Colonic mucosa (tissue), 4 donors: ENCODE results near the gene STPG4. TPM values are rescaled to one million over a fixed set of nuclear protein-coding genes. Genes with fewer than 3 reads are reported as not detected.
"Not testable (repeated sequence)": the region's sequence is repeated elsewhere in the genome, so short reads cannot be mapped to it uniquely, and the experiment has no call there.

Experiments
- DNase-seq: peaks from one replicate; pipeline ENCODE4 v3.0.0-alpha.2; 2020
- H3K27ac ChIP-seq: fragments of 200-600 bp; one replicate; pipeline ENCODE4 v1.8.0; 2021
- H3K27me3 ChIP-seq: fragments of 200-600 bp; one replicate; pipeline ENCODE4 v1.8.0; 2021
- H3K36me3 ChIP-seq: fragments of 200-600 bp; one replicate; pipeline ENCODE4 v1.8.0; 2021
- H3K4me1 ChIP-seq: fragments of 200-600 bp; one replicate; pipeline ENCODE4 v1.8.0; 2021; ENCODE audit warnings: mild to moderate bottlenecking
- H3K4me3 ChIP-seq: fragments of 200-600 bp; one replicate; pipeline ENCODE4 v1.8.0; 2021
- H3K9ac ChIP-seq, 2 donors: one replicate each; pipeline ENCODE4 v1.7.0; 2013; ENCODE audit warnings: control low read depth in 2 of 2, low read depth in 2 of 2, low read length in 2 of 2
- H3K9me3 ChIP-seq: fragments of 200-600 bp; one replicate; pipeline ENCODE4 v1.8.0; 2021
- CTCF ChIP-seq: fragments of 200-600 bp; IDR thresholded peaks from one replicate; pipeline ENCODE4 v1.8.0; 2022; ENCODE audit warnings: antibody characterized with exemption, mild to moderate bottlenecking
- intact Hi-C: fragments of 100-400 bp; cut with DNase I; formaldehyde crosslinking; loops from one replicate; pipeline ENCODE4 v1.14.1; 2022
- total RNA-seq, 2 donors: library from RNA; stranded (reverse); fragmentation: NEBNext Ultra II Directional in 1 of 2; extraction: Animal tissue kit (Norgen Biotek cat#: 25700) in 1 of 2; gene quantifications; one replicate each; pipeline ENCODE4 v1.2.1, GENCODE V29; 2021
- donor health status: healthy.
- donor health status: DM: no; HTN: no; CAD: no.
- donor health status: DM: no; HTN: no; CAD: no.

Gene STPG4
- total RNA-seq, 2 donors from 2014 or later: 0.21 to 0.47 TPM

DNA sequence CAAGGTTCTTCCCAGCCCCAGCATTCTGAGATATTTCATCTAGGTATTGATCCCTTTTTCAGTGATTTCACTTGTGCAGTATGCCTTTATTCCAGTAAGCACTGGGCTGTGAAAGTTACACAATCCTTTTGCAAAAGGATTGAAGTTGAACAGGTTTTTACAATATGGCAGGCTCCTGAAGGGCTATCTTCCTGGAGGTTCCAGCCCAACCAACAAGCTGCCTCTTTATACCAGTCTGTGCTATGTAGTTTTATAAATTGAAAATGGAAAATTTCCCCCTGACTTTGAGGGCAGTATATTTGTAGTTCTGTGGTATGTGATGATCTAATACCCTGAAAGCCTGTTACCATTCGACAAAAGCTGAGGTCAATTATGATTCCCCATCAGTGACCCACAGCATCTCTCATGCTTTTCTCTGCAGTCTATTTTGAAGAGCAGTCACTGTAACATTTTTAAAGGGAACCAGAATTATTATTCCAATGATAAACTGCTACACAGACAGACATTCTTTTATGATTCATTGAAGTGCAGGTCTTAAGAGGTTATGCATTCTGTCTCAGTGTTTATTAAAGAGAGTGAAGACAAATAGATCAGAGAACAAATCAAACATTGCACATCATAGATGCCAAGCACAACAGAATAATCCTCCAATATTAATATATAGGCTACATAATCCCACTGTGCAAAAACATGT is 35.2 kb upstream of the STPG4 start:
- Histone ChIP-seq H3K4me3 (no peak overlapping the region), H3K9ac (no peak overlapping the region), H3K27me3 (no peaks in the 10 kb centered on the region), H3K9me3 (no peaks in the 10 kb centered on the region), H3K27ac (no peak overlapping the region), H3K4me1 (peaks cover 6% of the 10 kb centered on the region), H3K36me3 (no peaks in the 10 kb centered on the region)
- intact Hi-C loops: no loop called here
- no peak for TF ChIP-seq CTCF
- no peak for DNase-seq

DNA sequence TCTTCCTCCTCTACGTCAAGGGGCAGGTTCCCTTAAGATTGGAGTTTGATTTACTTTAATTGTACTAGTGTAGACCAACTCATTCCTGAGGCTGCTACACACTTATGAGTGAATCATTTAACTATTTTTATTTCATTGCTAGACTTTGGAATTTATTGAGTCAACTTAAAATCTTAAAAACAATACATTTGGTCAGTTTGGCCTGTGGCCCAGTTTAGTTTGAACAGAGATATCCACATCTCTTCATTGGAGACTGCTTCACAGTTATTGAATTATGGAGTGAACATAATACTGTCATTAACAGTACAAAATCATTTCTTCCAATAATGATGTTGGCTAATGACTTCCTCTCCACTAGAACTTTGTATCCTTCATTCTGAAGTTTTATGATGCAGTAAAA is 34.5 kb upstream of the STPG4 start:
- H3K27me3 ChIP-seq: no peaks in the 10 kb centered on the region
- no peak overlapping the region for H3K4me3 ChIP-seq
- no peak for TF ChIP-seq CTCF
- intact Hi-C loops: no loop called here
- no peak overlapping the region for H3K27ac ChIP-seq
- H3K9me3 ChIP-seq: no peaks in the 10 kb centered on the region
- no peak for DNase-seq
- peaks cover 6% of the 10 kb centered on the region for H3K4me1 ChIP-seq
- H3K9ac ChIP-seq: no peak overlapping the region
- H3K36me3 ChIP-seq: no peaks in the 10 kb centered on the region

DNA sequence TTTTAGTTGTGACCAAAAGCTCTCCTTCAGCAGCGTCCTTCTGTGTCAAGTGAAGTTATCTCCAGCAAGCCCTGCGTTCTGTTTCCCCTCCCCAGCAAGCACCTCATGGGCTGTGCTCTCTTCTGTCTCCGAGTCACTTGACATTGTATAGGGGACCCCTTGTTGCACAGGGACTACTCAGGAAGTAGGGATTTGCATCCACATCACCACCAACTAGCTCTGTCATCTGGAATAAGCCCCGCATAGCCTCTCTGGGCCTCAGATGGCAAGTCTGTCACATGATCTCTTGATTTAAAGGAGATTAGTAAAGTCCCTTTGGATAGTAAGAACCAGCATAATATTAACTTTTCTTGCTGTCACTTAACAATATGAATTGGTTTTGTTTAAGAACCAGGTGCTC is 32.0 kb upstream of the STPG4 start:
- H3K27me3 ChIP-seq: no peaks in the 10 kb centered on the region
- no peak for TF ChIP-seq CTCF
- intact Hi-C loops: no loop called here
- H3K36me3 ChIP-seq: no peaks in the 10 kb centered on the region
- H3K9ac ChIP-seq: no peak overlapping the region
- no peak for DNase-seq
- H3K27ac ChIP-seq: no peak overlapping the region
- H3K4me3 ChIP-seq: no peak overlapping the region
- H3K4me1 ChIP-seq: peaks cover 6% of the 10 kb centered on the region
- H3K9me3 ChIP-seq: no peaks in the 10 kb centered on the region

DNA sequence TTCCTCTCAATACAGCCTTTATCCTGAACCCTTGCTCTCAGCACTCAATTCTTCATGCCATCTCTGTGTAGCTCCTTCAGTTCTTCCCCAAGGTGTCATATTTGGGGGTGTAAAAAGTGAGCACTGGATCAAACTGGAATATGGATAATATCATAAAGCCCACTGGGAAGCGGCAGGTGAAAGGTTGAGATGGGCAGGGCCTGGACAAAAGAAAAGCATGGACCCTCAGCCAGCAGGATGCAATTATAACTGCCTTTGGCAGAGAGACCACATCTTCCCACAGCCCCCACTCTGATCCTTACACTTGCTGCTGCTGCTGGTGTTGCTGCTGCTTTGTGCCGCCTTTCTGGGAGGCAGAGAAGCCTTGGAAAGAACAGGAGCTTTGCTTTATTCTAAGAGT is 31.2 kb upstream of the STPG4 start:
- no peak overlapping the region for H3K9ac ChIP-seq
- no peaks in the 10 kb centered on the region for H3K27me3 ChIP-seq
- no peak overlapping the region for H3K4me3 ChIP-seq
- H3K4me1 ChIP-seq: peaks cover 6% of the 10 kb centered on the region
- TF ChIP-seq CTCF: no peak
- no peaks in the 10 kb centered on the region for H3K9me3 ChIP-seq
- no peaks in the 10 kb centered on the region for H3K36me3 ChIP-seq
- H3K27ac ChIP-seq: no peak overlapping the region
- intact Hi-C loops: no loop called here
- DNase-seq: no peak

DNA sequence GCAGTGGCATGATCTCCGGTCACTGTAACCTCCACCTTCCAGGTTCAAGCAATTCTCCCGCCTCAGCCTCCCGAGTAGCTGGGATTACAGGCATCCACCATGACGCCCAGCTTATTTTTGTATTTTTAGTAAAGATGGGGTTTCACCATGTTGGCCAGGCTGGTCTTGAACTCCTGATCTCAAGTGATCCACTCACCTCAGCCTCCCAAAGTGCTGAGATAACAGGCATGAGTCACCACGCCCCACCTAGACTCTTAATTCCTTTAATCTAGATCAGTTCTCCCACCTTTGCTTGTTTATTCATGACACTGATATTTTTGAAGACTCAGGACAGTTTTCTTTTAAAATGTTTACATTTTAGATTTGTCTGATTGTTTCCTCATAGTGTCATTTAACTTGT is 30.0 kb upstream of the STPG4 start:
- H3K4me1 ChIP-seq, DNase-seq, H3K27me3 ChIP-seq, H3K27ac ChIP-seq, H3K9ac ChIP-seq, intact Hi-C loops, H3K9me3 ChIP-seq, H3K4me3 ChIP-seq, H3K36me3 ChIP-seq: not testable (repeated sequence)

DNA sequence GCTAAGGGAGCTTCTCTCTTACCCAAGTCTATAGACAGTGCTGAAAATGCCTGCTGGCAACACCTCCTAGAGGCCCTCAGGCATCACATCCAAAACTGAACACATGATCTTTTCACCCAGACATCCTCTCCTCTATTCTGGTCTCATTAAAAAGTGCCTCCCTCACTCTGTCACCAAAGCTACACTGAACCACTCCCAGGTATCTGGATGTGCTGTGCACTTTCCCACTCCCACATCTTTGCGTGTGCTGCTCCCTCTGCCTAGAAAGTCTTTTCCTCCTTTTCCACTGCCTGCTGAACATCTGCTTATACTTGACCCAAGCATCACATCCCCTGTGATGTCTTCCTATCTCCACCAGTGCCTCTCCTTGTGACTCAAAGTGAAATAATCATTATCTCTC is 26.1 kb upstream of the STPG4 start:
- intact Hi-C loops: no loop called here
- no peak for DNase-seq
- H3K4me3 ChIP-seq: no peak overlapping the region
- H3K9ac ChIP-seq: no peak overlapping the region
- no peak for TF ChIP-seq CTCF
- H3K27ac ChIP-seq: no peak overlapping the region
- no peaks in the 10 kb centered on the region for H3K27me3 ChIP-seq
- H3K36me3 ChIP-seq: no peaks in the 10 kb centered on the region
- H3K9me3 ChIP-seq: no peaks in the 10 kb centered on the region
- H3K4me1 ChIP-seq: peaks cover 6% of the 10 kb centered on the region
